Hematopoietic multipotent progenitor cell (in vitro differentiated cells): ENCODE results near the gene ASPHD2. TPM values are rescaled to one million over a fixed set of nuclear protein-coding genes. Genes with fewer than 3 reads are reported as not detected.
"Not testable (repeated sequence)": the region's sequence is repeated elsewhere in the genome, so short reads cannot be mapped to it uniquely, and the experiment has no call there.

Experiments used
- DNase-seq, 3 donors: peaks; one replicate each; pipeline ENCODE4 v3.0.0-alpha.2; 2011 to 2015; ENCODE audit warnings: low read depth in 2 of 3, low spot score in 2 of 3
- total RNA-seq: library from RNA; depleted of rRNA; stranded (reverse); fragments of >200 nt; gene quantifications from one replicate; pipeline ENCODE4 v1.2.3, GENCODE V29; 2012

ASPHD2 gene
- 1.9 TPM for total RNA-seq

- peak; percentile 67 to 80 (median 71) for DNase-seq
Observed at GRCh38 chr22:26428515-26429457, at the start of gene ASPHD2. ASPHD2 (plus strand) TSS chr22:26429260; CDS start chr22:26433616, 4,356 bp downstream.

GRCh38 chr22:26380072-26380830, 48.8 kb upstream of the ASPHD2 start:
- no peak for DNase-seq

GRCh38 chr22:26382782-26383181, 46.3 kb upstream of the ASPHD2 start:
- DNase-seq: no peak

GRCh38 chr22:26383968-26384556, 45.0 kb upstream of the ASPHD2 start:
- no peak for DNase-seq

- DNase-seq: peak in 1 of 3 donors; percentile 25
Observed at GRCh38 chr22:26385164-26385563, 43.9 kb upstream of the ASPHD2 start.

GRCh38 chr22:26389125-26389524, 39.9 kb upstream of the ASPHD2 start:
- DNase-seq: no peak

- DNase-seq: no peak
Observed at GRCh38 chr22:26391091-26391490, 38.0 kb upstream of the ASPHD2 start.

- DNase-seq: no peak
Observed at GRCh38 chr22:26391623-26392022, 37.4 kb upstream of the ASPHD2 start.

- DNase-seq: peak in 1 of 3 donors; percentile 5
Observed at GRCh38 chr22:26393929-26394328, 35.1 kb upstream of the ASPHD2 start.

- DNase-seq: no peak
Observed at GRCh38 chr22:26394777-26395176, 34.3 kb upstream of the ASPHD2 start.

- no peak for DNase-seq
Observed at GRCh38 chr22:26395926-26396325, 33.1 kb upstream of the ASPHD2 start.

GRCh38 chr22:26398741-26399153, 30.3 kb upstream of the ASPHD2 start:
- peak; percentile 23 to 85 (median 53) for DNase-seq

GRCh38 chr22:26399289-26399688, 29.8 kb upstream of the ASPHD2 start:
- peak in 1 of 3 donors; percentile 7 for DNase-seq

- no peak for DNase-seq
Observed at GRCh38 chr22:26401726-26402125, 27.3 kb upstream of the ASPHD2 start.

GRCh38 chr22:26404851-26405421, 24.1 kb upstream of the ASPHD2 start:
- peak in 2 of 3 donors; percentile 75 to 88 for DNase-seq

- DNase-seq: no peak
Observed at GRCh38 chr22:26406118-26406517, 22.9 kb upstream of the ASPHD2 start.

GRCh38 chr22:26408562-26409220, 20.4 kb upstream of the ASPHD2 start:
- not testable (repeated sequence) for DNase-seq

- peak in 1 of 3 donors; percentile 53 for DNase-seq
Observed at GRCh38 chr22:26409719-26410335, 19.2 kb upstream of the ASPHD2 start.

- no peak for DNase-seq
Observed at GRCh38 chr22:26410386-26410785, 18.7 kb upstream of the ASPHD2 start.

- no peak for DNase-seq
Observed at GRCh38 chr22:26414347-26414746, 14.7 kb upstream of the ASPHD2 start.
